Prostate gland (tissue), 2 donors: ENCODE data around the gene WDFY1.

Experiments
- POLR2A ChIP-seq: fragments of 450-650 bp; IDR thresholded peaks from one replicate; pipeline ENCODE4 v1.6.1; 2016; ENCODE audit warnings: antibody characterized with exemption, mild to moderate bottlenecking
- TF ChIP-seq, protein P1 (sequence below), 4 experiments: fragments of 200-600 bp in 2 of 4; fragments of 450-650 bp in 2 of 4; sonication (generic) in 2 of 4; IDR thresholded peaks; 1 replicate in 3 of 4; 2 replicates in 1 of 4; pipeline ENCODE4 v1.5.1; 2016 to 2019; ENCODE audit warnings: antibody characterized with exemption in 4 of 4, mild to moderate bottlenecking in 2 of 4, moderate library complexity in 2 of 4

DNA sequence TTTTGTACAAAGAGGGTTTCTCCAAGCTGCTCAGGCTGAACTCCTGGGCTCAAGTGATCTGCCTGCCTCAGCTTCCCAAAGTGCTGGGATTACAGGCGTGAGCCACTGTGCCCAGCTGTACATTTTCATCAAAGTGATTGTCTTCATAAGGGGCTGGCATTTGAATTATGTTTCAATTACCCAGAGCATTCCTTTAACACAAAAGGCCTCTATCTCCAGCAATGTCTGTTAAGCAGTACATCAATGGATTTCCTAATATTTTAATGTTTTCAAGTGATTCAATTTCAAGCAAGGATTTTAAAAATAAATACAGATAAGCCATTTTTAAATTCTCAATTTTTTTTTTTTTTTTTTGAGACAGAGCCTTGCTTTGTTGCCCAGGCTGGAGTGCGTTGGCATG is 56.9 kb downstream of the WDFY1 start:
- TF ChIP-seq POLR2A: no peak
- TF ChIP-seq, protein P1, sequence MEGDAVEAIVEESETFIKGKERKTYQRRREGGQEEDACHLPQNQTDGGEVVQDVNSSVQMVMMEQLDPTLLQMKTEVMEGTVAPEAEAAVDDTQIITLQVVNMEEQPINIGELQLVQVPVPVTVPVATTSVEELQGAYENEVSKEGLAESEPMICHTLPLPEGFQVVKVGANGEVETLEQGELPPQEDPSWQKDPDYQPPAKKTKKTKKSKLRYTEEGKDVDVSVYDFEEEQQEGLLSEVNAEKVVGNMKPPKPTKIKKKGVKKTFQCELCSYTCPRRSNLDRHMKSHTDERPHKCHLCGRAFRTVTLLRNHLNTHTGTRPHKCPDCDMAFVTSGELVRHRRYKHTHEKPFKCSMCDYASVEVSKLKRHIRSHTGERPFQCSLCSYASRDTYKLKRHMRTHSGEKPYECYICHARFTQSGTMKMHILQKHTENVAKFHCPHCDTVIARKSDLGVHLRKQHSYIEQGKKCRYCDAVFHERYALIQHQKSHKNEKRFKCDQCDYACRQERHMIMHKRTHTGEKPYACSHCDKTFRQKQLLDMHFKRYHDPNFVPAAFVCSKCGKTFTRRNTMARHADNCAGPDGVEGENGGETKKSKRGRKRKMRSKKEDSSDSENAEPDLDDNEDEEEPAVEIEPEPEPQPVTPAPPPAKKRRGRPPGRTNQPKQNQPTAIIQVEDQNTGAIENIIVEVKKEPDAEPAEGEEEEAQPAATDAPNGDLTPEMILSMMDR (IDR thresholded peaks at IDR 0.05): no peak
